Central memory CD8-positive, alpha-beta T cell (primary cell): ENCODE results near the gene CYB5B.

ENCODE experiments used
- ATAC-seq: fragments of 150-1000 bp; cut with Tn5 transposase; replicated peaks from 2 replicates; pipeline ENCODE4 v1.10.0; 2022; ENCODE audit warnings: mild to moderate bottlenecking, moderate FRiP score, moderate number of reproducible peaks; ENCODE audit not compliant: poor library complexity, severe bottlenecking; ENCODE audit errors: extremely low read depth
- DNase-seq, 2 donors: peaks; one replicate each; pipeline ENCODE4 v3.0.0; 2021; ENCODE audit warnings: low spot score in 2 of 2
- H3K27ac Mint-ChIP-seq: one replicate; pipeline ENCODE4 v1.8.0; 2022; ENCODE audit warnings: low read depth, mild to moderate bottlenecking, moderate library complexity, mixed read lengths
- H3K27me3 Mint-ChIP-seq: one replicate; pipeline ENCODE4 v1.8.0; 2022; ENCODE audit warnings: mixed read lengths
- H3K36me3 Mint-ChIP-seq: one replicate; pipeline ENCODE4 v1.8.0; 2022; ENCODE audit warnings: mild to moderate bottlenecking, moderate library complexity, mixed read lengths; ENCODE audit not compliant: insufficient read depth
- H3K4me1 Mint-ChIP-seq: one replicate; pipeline ENCODE4 v1.8.0; 2022; ENCODE audit warnings: mixed read lengths
- H3K4me3 Mint-ChIP-seq: one replicate; pipeline ENCODE4 v1.8.0; 2022; ENCODE audit warnings: mild to moderate bottlenecking, moderate library complexity, mixed read lengths
- H3K9me3 Mint-ChIP-seq: one replicate; pipeline ENCODE4 v1.8.0; 2022; ENCODE audit warnings: mixed read lengths

The CYB5B gene

GRCh38 chr16:69503244-69503643 lies 78.8 kb downstream of the CYB5B start:
- no peaks in the 10 kb centered on the region for H3K4me1 Mint-ChIP-seq
- ATAC-seq (no peak), DNase-seq (no peak)
- no peak overlapping the region for H3K27ac Mint-ChIP-seq
- no peak overlapping the region for H3K4me3 Mint-ChIP-seq
- no peaks in the 10 kb centered on the region for H3K9me3 Mint-ChIP-seq
- H3K36me3 Mint-ChIP-seq = peaks cover 2% of the 10 kb centered on the region
- H3K27me3 Mint-ChIP-seq = no peaks in the 10 kb centered on the region

- Mint-ChIP-seq H3K9me3 (no peaks in the 10 kb centered on the region), H3K4me1 (no peaks in the 10 kb centered on the region), H3K36me3 (peaks cover 2% of the 10 kb centered on the region), H3K27ac (no peak overlapping the region), H3K27me3 (no peaks in the 10 kb centered on the region), H3K4me3 (no peak overlapping the region)
- no peak for DNase-seq
- ATAC-seq = no peak
Observed at GRCh38 chr16:69508033-69508755, 83.8 kb downstream of the CYB5B start.

GRCh38 chr16:69509125-69509524 lies 84.7 kb downstream of the CYB5B start:
- ATAC-seq (no peak), DNase-seq (no peak)
- H3K9me3 Mint-ChIP-seq = no peaks in the 10 kb centered on the region
- no peak overlapping the region for H3K27ac Mint-ChIP-seq
- no peaks in the 10 kb centered on the region for H3K27me3 Mint-ChIP-seq
- H3K36me3 Mint-ChIP-seq = peaks cover 2% of the 10 kb centered on the region
- H3K4me3 Mint-ChIP-seq = no peak overlapping the region
- H3K4me1 Mint-ChIP-seq = no peaks in the 10 kb centered on the region

- no peaks in the 10 kb centered on the region for H3K9me3 Mint-ChIP-seq
- no peak for ATAC-seq
- H3K4me1 Mint-ChIP-seq = no peaks in the 10 kb centered on the region
- no peaks in the 10 kb centered on the region for H3K36me3 Mint-ChIP-seq
- DNase-seq = no peak
- no peak overlapping the region for H3K4me3 Mint-ChIP-seq
- no peaks in the 10 kb centered on the region for H3K27me3 Mint-ChIP-seq
- H3K27ac Mint-ChIP-seq = no peak overlapping the region
Observed at GRCh38 chr16:69511651-69512050, 87.2 kb downstream of the CYB5B start.

GRCh38 chr16:69513180-69513966 lies 89.0 kb downstream of the CYB5B start:
- H3K9me3 Mint-ChIP-seq = no peaks in the 10 kb centered on the region
- no peaks in the 10 kb centered on the region for H3K36me3 Mint-ChIP-seq
- H3K27me3 Mint-ChIP-seq = no peaks in the 10 kb centered on the region
- no peaks in the 10 kb centered on the region for H3K4me1 Mint-ChIP-seq
- ATAC-seq = no peak
- no peak overlapping the region for H3K4me3 Mint-ChIP-seq
- no peak overlapping the region for H3K27ac Mint-ChIP-seq
- DNase-seq = no peak

GRCh38 chr16:69514356-69514755 lies 89.9 kb downstream of the CYB5B start:
- Mint-ChIP-seq H3K4me1 (no peaks in the 10 kb centered on the region), H3K27ac (no peak overlapping the region), H3K27me3 (no peaks in the 10 kb centered on the region), H3K9me3 (no peaks in the 10 kb centered on the region), H3K4me3 (no peak overlapping the region), H3K36me3 (no peaks in the 10 kb centered on the region)
- ATAC-seq (no peak), DNase-seq (no peak)
